Gastrocnemius medialis (tissue), 4 donors: Measurements from ENCODE around the gene SERTAD4. TPM values are rescaled to one million over a fixed set of nuclear protein-coding genes. Genes with fewer than 3 reads are reported as not detected.

Experiments used
- ATAC-seq, 2 donors: fragments of 150-250 bp; one replicate each; pipeline ENCODE4 v1.9.1; 2016
- DNase-seq, 2 donors: peaks; one replicate each; pipeline ENCODE4 v3.0.0-alpha.2; 2019
- H3K27ac ChIP-seq, 4 donors: fragments of 200-600 bp; sonication (generic); 1 replicate in 1 of 4; 2 replicates in 3 of 4; pipeline ENCODE4 v1.5.1; 2016 to 2018; ENCODE audit warnings: mild to moderate bottlenecking in 2 of 4, moderate library complexity in 1 of 4
- H3K27me3 ChIP-seq, 3 donors: fragments of 200-600 bp; sonication (generic) in 2 of 3; 1 replicate in 1 of 3; 2 replicates in 2 of 3; pipeline versions ENCODE4 v1.5.1 to v1.6.0; 2016 to 2019; ENCODE audit warnings: mild to moderate bottlenecking in 1 of 3, moderate library complexity in 1 of 3
- H3K36me3 ChIP-seq, 2 donors: fragments of 200-600 bp; sonication (generic) in 1 of 2; one replicate each; pipeline ENCODE4 v1.5.1; 2017 to 2018
- H3K4me1 ChIP-seq, 2 donors: fragments of 200-600 bp; sonication (generic) in 1 of 2; one replicate each; pipeline ENCODE4 v1.5.1; 2016 to 2017; ENCODE audit warnings: mild to moderate bottlenecking in 2 of 2
- H3K4me3 ChIP-seq, 4 donors: fragments of 200-600 bp; sonication (generic) in 3 of 4; 1 replicate in 1 of 4; 2 replicates in 3 of 4; pipeline ENCODE4 v1.5.1; 2016 to 2019; ENCODE audit warnings: mild to moderate bottlenecking in 2 of 4
- H3K9me3 ChIP-seq, 3 donors: fragments of 200-600 bp; sonication (generic) in 2 of 3; 1 replicate in 1 of 3; 2 replicates in 2 of 3; pipeline ENCODE4 v1.5.1; 2016 to 2019
- CTCF ChIP-seq, 5 experiments: fragments of 450-650 bp in 3 of 5; fragments of 200-600 bp in 2 of 5; sonication (generic) in 2 of 5; IDR thresholded peaks in 4 of 5; conservative IDR thresholded peaks in 1 of 5; 1 replicate in 4 of 5; 2 replicates in 1 of 5; pipeline ENCODE4 v1.5.1; 2016 to 2019; ENCODE audit warnings: antibody characterized with exemption in 5 of 5, mild to moderate bottlenecking in 3 of 5, moderate library complexity in 3 of 5
- POLR2A ChIP-seq, 2 donors: fragments of 450-650 bp; IDR thresholded peaks; one replicate each; pipeline ENCODE4 v1.6.1; 2017; ENCODE audit warnings: antibody characterized with exemption in 2 of 2, mild to moderate bottlenecking in 2 of 2, moderate library complexity in 2 of 2
- in situ Hi-C, 4 donors: fragments of 200-750 bp; cut with MboI; loops; one replicate each; pipeline versions ENCODE4 v1.15.0 to v1.8.0; 2017; ENCODE audit warnings: low sequenced_read_pairs in 4 of 4
- intact Hi-C: fragments of 100-400 bp; cut with DNase I; formaldehyde crosslinking; loops from one replicate; pipeline ENCODE4 v1.15.1; 2023; ENCODE audit warnings: low total_unique reads
- total RNA-seq, 4 donors: library from RNA; depleted of rRNA; stranded (reverse); fragments of >200 nt; gene quantifications; one replicate each; pipeline versions ENCODE4 v1.1.0 to v1.2.3, GENCODE V29; 2016

Gene SERTAD4
- total RNA-seq, 4 donors from 2014 or later, result 0.10 to 0.41 (median 0.16) TPM; not detected in 1

- TF ChIP-seq POLR2A (IDR thresholded peaks at IDR 0.05), result no peak
- no peak for TF ChIP-seq CTCF (IDR thresholded peaks at IDR 0.05 in 4 of 5, conservative IDR thresholded peaks at IDR 0.05 in 1 of 5)
- H3K36me3 ChIP-seq, result no peaks in the 10 kb centered on the region
- in situ Hi-C loops (no loop called here), intact Hi-C loops (loop anchor here (5.0 kb wide), 1 partner anchor 57 kb away; no protein-coding TSS in a partner anchor)
- DNase-seq (no peak), ATAC-seq (no peak)
- peaks cover 16 to 40% (median 27%) of the 10 kb centered on the region in 3 donors for H3K27me3 ChIP-seq
- no peaks in the 10 kb centered on the region for H3K9me3 ChIP-seq
- no peak overlapping the region for H3K4me3 ChIP-seq
- no peak overlapping the region for H3K27ac ChIP-seq
- peaks cover 0 to 14% of the 10 kb centered on the region in 2 donors for H3K4me1 ChIP-seq
Measured at GRCh38 chr1:210235363-210236053, 2.9 kb downstream of the SERTAD4 start.

GRCh38 chr1:210236386-210236839, 3.8 kb downstream of the SERTAD4 start:
- ATAC-seq (no peak), DNase-seq (no peak)
- H3K9me3 ChIP-seq, result no peaks in the 10 kb centered on the region
- H3K27me3 ChIP-seq, result peaks cover 14 to 32% (median 27%) of the 10 kb centered on the region in 3 donors
- intact Hi-C loops (loop anchor here (5.0 kb wide), 1 partner anchor 56 kb away; no protein-coding TSS in a partner anchor), in situ Hi-C loops (no loop called here)
- H3K36me3 ChIP-seq, result no peaks in the 10 kb centered on the region
- peaks cover 0 to 14% of the 10 kb centered on the region in 2 donors for H3K4me1 ChIP-seq
- H3K27ac ChIP-seq, result peak overlapping the region in 2 of 4 donors; percentile 47 to 52
- TF ChIP-seq CTCF (IDR thresholded peaks at IDR 0.05 in 4 of 5, conservative IDR thresholded peaks at IDR 0.05 in 1 of 5) (no peak), POLR2A (IDR thresholded peaks at IDR 0.05) (no peak)
- no peak overlapping the region for H3K4me3 ChIP-seq

- Histone ChIP-seq H3K4me3 (no peak overlapping the region), H3K36me3 (no peaks in the 10 kb centered on the region), H3K27ac (peak overlapping the region in 2 of 4 donors; percentile 47 to 52), H3K27me3 (peaks cover 14 to 27% (median 21%) of the 10 kb centered on the region in 3 donors), H3K9me3 (no peaks in the 10 kb centered on the region), H3K4me1 (peaks cover 0 to 14% of the 10 kb centered on the region in 2 donors)
- no peak for TF ChIP-seq POLR2A (IDR thresholded peaks at IDR 0.05)
- no peak for TF ChIP-seq CTCF (IDR thresholded peaks at IDR 0.05 in 4 of 5, conservative IDR thresholded peaks at IDR 0.05 in 1 of 5)
- in situ Hi-C loops (no loop called here), intact Hi-C loops (loop anchor here (5.0 kb wide), 1 partner anchor 55 kb away; no protein-coding TSS in a partner anchor)
- ATAC-seq (peak; percentile 28 to 53), DNase-seq (peak in 1 of 2 donors; percentile 43)
Measured at GRCh38 chr1:210236840-210237409, 4.3 kb downstream of the SERTAD4 start.

- Histone ChIP-seq H3K36me3 (no peaks in the 10 kb centered on the region), H3K27ac (peak overlapping the region in 2 of 4 donors; percentile 25 to 52), H3K27me3 (peaks cover 14 to 23% (median 16%) of the 10 kb centered on the region in 3 donors), H3K9me3 (no peaks in the 10 kb centered on the region), H3K4me3 (no peak overlapping the region), H3K4me1 (peaks cover 0 to 14% of the 10 kb centered on the region in 2 donors)
- no peak for ATAC-seq
- intact Hi-C loops, result loop anchor here (5.0 kb wide), 1 partner anchor 55 kb away; no protein-coding TSS in a partner anchor
- no peak for DNase-seq
- in situ Hi-C loops, result no loop called here
- TF ChIP-seq POLR2A (IDR thresholded peaks at IDR 0.05) (no peak), CTCF (IDR thresholded peaks at IDR 0.05 in 4 of 5, conservative IDR thresholded peaks at IDR 0.05 in 1 of 5) (no peak)
Measured at GRCh38 chr1:210237479-210237878, 4.9 kb downstream of the SERTAD4 start.
